Panc1 (cell line): Measurements from ENCODE around the gene SCN1B.

Source experiments
- POLR2AphosphoS5 ChIP-seq: IDR thresholded peaks from 2 replicates; pipeline ENCODE4 v1.6.1; 2012; ENCODE audit warnings: mild to moderate bottlenecking, low read depth, low read length, moderate library complexity
- TCF7L2 ChIP-seq: IDR thresholded peaks from 2 replicates; pipeline ENCODE4 v1.6.1; 2011; ENCODE audit warnings: mild to moderate bottlenecking, low read depth, low read length, inconsistent platforms
- TF ChIP-seq, protein P1 (sequence below): fragments of 450-650 bp; IDR thresholded peaks from 2 replicates; pipeline ENCODE4 v1.5.1; 2017; ENCODE audit warnings: mild to moderate bottlenecking
- TF ChIP-seq, protein P2 (sequence below), 2 experiments: IDR thresholded peaks; 2 replicates each; pipeline ENCODE4 v1.6.1; 2011 to 2012; ENCODE audit warnings: low read depth in 2 of 2, control low read depth in 1 of 2, low read length in 1 of 2, mild to moderate bottlenecking in 1 of 2, moderate library complexity in 1 of 2; ENCODE audit not compliant: insufficient read depth in 1 of 2

DNA sequence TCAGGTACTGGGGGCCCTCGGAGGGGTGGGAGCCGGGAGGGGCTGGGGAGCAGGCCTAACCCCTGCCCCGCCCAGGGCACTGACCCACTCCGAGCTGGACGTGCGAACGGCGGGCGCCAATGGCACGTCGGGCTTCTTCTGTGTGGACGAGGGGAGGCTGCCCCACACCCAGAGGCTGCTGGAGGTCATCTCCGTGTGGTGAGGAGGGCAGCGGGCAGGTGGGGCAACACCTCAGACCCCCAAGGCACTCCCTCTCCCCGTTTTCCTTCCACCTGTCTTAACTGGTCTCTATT is 29.5 kb downstream of the SCN1B start:
- TF ChIP-seq, protein P1, sequence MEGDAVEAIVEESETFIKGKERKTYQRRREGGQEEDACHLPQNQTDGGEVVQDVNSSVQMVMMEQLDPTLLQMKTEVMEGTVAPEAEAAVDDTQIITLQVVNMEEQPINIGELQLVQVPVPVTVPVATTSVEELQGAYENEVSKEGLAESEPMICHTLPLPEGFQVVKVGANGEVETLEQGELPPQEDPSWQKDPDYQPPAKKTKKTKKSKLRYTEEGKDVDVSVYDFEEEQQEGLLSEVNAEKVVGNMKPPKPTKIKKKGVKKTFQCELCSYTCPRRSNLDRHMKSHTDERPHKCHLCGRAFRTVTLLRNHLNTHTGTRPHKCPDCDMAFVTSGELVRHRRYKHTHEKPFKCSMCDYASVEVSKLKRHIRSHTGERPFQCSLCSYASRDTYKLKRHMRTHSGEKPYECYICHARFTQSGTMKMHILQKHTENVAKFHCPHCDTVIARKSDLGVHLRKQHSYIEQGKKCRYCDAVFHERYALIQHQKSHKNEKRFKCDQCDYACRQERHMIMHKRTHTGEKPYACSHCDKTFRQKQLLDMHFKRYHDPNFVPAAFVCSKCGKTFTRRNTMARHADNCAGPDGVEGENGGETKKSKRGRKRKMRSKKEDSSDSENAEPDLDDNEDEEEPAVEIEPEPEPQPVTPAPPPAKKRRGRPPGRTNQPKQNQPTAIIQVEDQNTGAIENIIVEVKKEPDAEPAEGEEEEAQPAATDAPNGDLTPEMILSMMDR = no peak
- TF ChIP-seq, protein P2, sequence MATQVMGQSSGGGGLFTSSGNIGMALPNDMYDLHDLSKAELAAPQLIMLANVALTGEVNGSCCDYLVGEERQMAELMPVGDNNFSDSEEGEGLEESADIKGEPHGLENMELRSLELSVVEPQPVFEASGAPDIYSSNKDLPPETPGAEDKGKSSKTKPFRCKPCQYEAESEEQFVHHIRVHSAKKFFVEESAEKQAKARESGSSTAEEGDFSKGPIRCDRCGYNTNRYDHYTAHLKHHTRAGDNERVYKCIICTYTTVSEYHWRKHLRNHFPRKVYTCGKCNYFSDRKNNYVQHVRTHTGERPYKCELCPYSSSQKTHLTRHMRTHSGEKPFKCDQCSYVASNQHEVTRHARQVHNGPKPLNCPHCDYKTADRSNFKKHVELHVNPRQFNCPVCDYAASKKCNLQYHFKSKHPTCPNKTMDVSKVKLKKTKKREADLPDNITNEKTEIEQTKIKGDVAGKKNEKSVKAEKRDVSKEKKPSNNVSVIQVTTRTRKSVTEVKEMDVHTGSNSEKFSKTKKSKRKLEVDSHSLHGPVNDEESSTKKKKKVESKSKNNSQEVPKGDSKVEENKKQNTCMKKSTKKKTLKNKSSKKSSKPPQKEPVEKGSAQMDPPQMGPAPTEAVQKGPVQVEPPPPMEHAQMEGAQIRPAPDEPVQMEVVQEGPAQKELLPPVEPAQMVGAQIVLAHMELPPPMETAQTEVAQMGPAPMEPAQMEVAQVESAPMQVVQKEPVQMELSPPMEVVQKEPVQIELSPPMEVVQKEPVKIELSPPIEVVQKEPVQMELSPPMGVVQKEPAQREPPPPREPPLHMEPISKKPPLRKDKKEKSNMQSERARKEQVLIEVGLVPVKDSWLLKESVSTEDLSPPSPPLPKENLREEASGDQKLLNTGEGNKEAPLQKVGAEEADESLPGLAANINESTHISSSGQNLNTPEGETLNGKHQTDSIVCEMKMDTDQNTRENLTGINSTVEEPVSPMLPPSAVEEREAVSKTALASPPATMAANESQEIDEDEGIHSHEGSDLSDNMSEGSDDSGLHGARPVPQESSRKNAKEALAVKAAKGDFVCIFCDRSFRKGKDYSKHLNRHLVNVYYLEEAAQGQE (IDR thresholded peaks at IDR 0.05; ENCODE audit: insufficient read depth in 1 of 2, low read depth in 2 of 2, low read length in 1 of 2) = no peak
- no peak for TF ChIP-seq POLR2AphosphoS5
- no peak for TF ChIP-seq TCF7L2
